Renal cortical epithelial cell (primary cell): ENCODE measurements around the gene RNF14. TPM values are rescaled to one million over a fixed set of nuclear protein-coding genes. Genes with fewer than 3 reads are reported as not detected.
"Not testable (repeated sequence)": the region's sequence is repeated elsewhere in the genome, so short reads cannot be mapped to it uniquely, and the experiment has no call there.

Experiments used
- DNase-seq: peaks from one replicate; pipeline ENCODE4 v3.0.0-alpha.2; 2011; ENCODE audit warnings: low read depth
- total RNA-seq: library from RNA; depleted of rRNA; stranded (reverse); fragments of >200 nt; gene quantifications from 2 replicates; pipeline ENCODE4 v1.2.3, GENCODE V29; 2014

The RNF14 gene, protein sequence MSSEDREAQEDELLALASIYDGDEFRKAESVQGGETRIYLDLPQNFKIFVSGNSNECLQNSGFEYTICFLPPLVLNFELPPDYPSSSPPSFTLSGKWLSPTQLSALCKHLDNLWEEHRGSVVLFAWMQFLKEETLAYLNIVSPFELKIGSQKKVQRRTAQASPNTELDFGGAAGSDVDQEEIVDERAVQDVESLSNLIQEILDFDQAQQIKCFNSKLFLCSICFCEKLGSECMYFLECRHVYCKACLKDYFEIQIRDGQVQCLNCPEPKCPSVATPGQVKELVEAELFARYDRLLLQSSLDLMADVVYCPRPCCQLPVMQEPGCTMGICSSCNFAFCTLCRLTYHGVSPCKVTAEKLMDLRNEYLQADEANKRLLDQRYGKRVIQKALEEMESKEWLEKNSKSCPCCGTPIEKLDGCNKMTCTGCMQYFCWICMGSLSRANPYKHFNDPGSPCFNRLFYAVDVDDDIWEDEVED
- total RNA-seq = 86.3 and 113 TPM in 2 replicates

DNA sequence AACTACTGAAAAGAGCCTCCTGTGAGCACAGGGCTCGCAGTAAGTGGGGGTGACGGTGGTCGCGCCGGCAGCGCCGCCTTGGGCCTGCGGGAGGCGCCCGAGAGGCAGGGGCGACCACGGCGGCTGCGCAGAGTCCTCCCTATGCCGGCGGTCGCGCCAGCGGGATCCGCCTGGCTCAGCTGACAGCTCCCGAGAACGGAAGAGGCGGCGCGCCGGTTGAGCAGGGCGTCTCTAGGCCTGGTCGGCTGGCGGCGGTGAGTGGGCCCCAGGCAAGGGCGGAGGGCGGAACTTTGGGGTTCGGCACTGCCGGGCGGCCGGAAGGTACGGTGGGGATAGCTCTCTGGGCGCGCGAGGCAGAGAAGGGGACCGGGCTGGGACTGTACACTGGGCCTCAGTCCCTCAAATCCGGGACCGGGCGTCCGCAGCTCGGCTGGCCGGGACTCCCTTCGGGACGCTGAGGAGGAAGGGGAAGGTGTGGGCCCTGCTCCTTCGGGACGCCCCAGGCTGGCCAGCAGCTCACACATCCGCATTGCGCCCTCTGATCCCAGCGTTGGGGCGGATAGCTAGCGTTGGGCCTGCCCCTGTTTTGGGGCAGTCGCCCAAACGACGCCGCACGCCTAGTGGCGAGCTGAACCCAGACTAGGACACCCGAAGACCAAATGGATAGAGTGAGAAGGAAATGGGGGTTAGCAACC, at the start of gene RNF14:
RNF14 (plus strand) TSS at position 192 of the 695 bp plus-strand sequence. CDS start 4,484 bp downstream, outside the sequence.
- DNase-seq = peak; percentile 73

DNA sequence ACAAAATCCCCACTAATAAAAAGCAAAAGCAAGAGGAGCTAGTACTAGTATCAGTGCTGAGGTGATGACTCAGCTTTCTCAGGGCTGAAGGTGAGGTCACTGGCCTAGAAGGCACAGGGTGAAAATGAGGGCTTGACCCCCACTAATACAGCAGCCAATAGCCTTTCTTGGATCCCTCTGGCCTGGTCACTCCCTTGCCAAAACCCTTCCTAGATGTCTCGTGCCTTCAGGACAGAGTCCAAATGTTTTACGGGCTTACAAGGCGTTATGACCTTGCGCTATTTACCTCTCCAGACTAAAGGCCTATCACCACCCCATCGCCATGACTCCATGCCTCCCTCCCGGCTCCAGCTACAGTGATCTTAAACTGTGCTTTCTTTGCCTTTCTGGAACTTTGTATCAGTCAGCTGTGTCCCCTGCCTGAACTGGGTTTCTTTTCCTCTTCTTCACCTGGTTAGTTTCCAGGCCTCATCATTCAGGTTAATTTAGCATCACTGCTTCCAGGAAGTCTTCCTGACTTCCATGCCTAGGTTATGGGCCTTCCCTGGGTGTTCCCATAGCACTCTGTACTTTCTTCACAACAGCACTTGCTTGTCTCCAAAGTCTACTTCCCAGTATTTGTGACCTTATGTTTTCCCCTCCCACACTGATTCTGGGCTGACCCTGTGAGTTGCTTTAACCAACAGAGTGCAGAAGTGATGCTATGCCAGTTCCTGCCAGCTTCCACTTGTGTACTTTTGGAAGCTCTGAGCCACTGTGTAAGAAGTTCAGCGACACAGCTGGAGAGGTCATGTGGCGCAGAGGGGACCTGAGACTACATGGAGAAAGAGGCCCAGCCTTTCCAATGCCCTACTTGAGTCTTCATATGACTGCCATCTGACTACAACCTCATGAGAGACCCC, 49.4 kb upstream of the RNF14 start:
- DNase-seq = no peak

DNA sequence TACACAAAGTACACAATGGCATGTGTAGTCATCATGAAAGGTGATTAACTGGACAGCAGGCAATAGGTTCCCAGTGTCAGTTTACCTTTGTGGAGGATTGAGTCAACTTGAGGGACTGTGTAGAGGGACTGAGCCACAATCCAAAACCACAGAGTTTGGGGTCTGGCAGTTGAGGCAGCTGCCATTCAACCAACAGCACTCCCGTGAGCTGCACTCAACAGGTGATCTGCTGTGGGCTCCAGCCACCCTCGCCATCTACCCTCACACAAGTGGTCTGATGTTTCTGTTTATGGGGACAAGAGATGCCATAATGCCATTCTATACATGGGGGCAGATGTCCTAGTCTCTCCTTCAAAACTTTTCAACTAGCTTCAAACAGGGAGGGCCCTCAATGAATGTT, 48.1 kb upstream of the RNF14 start:
- no peak for DNase-seq

DNA sequence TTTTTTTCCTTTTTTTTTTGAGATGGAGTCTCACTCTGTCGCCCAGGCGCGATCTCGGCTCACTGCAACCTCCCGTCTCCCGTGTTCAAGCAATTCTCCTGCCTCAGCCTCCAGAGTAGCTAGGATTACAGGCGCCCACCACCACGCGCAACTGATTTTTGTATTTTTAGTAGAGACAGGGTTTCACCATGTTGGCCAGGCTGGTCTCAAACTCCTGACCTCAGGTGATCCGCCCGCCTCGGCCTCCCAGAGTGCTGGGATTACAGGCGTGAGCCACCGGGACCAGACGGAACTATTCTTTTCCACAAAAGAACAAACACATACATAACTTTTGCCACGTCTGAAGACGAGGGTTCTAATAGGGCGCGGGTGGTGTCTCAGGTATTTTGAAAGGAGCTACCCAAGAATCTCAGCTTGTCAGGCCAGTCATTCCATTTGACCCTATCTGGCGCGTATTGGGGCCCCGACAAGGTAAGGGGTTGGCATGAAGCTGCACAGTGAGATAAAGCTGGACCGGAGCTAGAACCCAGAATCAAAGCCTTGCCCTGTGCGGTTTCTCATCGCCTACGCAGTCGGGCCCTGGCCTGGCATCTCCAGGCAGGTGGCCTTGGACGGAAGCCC, 46.0 kb upstream of the RNF14 start:
- DNase-seq = not testable (repeated sequence)

DNA sequence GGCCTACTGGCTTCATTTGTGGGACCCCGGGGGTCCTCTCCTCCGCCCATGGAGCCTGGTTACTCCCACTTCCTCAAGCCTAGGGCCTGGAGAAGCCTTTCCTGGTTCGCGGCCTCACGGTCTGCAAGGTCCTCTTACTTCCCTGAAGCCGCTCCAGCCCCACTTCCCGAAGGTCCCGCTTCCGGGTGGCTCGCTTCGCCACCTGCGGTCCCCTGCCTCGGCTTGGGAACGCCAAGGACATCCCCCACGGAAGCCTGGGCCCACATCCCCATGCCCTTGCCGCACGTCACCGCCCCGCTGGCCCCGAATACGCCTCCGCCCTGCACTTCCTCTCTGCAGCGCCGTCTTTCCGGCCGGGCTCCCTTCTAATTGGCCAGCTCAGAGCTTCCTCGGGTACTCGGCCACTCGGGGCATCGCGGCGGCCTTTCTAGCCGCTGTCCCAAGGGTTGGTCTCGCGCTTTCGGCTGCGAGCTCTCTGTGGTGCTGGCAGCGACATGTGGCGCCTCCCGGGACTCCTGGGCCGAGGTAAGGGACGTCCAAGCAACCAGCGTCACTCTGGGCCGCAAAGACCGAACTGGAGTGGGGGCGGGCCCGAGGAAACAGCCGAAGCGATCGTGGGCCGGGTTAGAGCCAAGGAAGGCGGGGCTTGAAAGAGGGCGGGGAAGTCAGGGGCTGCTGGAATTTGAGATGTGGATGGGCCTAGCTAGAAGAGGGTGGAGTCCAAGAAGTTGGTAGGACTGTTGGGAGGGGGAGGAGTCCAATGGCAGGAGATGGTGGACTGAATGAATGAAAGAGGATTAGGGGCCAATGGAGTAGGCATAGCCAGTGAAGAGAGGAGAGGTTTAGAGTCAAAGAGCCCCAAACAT, 45.2 kb upstream of the RNF14 start, which contains the start of gene DELE1:
DELE1 (plus strand) TSS at position 424 of the 866 bp plus-strand sequence; CDS start at position 495, 71 bp downstream.
- DNase-seq = peak; percentile 90

DNA sequence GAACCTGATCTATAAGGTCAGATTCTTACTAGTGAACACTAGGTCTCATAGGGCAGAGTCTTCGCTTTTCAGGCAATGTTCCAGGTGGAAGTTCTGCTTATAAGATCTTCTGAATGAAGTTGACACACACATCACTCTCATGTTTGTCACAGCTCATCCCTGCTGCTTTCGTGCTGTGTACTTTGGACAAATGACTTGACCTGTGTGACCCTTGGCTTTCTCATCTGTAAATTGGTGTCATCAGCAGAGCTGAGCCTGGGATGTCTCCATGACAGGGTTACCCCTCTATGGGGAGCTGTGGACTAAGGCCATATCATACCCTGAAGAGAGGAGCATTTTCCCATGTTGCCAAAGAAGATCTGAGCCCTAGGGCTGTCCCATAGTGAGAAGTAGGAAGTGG, 42.5 kb upstream of the RNF14 start:
- DNase-seq = no peak

DNA sequence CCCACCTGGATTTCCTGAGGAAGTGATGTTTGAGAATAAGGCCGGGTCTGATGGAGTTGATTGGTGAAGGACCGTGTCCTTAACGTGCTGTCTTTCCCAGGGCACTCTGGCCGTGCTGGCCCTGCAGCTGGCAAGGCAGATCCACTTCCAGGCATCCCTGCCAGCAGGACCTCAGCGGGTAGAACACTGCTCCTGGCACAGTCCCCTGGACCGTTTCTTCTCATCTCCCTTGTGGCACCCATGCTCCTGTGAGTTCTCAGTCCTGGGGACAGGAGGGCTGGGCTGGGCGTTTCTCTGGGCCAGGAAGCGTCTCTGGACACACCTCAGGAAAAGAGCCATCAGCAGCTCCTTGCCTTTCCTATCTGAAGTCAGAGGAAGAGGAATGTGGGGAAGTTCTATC, 40.9 kb upstream of the RNF14 start:
- DNase-seq = no peak

DNA sequence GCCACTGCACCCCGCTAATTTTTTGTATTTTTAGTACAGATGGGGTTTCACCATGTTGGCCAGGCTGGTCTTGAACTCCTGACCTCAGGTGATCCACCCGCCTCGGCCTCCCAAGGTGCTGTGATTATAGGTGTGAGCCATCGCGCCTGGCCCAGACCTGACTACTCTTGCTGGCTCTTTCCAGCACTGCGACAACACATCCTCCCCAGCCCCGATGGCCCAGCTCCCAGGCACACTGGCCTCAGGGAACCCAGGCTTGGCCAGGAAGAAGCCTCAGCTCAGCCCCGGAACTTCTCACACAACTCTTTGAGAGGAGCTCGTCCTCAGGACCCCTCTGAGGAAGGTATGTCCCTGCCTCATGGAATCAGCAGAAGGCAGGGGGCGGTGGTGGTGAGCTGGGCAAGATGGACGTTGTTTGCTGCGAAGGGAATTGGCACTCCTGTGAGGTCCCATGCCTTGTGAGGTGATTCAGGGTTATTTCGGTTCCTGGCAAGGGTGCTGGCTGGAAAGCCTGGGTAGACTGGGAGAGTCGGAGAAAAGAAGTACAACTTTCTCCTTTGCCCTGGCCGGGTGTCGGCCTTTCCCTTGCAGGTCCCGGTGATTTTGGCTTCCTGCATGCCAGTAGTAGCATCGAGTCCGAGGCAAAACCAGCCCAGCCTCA, 39.4 kb upstream of the RNF14 start:
- DNase-seq = no peak

DNA sequence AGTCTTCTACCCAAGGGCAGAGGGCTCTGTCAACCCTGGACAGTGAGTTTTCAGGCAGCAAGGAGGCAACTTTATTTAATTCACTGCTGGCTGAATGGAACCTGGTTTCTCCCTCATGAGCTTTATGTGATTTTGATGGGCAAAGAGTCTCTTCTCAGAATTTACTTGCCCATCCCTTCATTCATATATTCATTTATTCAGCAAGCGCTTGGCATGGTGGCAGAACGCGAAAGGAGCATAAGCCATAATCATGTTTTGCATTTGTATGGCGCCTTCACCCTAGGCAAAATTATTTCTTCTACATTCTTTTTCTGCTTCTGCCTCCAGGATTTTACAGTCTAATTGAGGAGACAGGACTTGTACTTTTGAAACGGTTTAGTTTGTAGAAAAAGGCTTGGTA, 37.2 kb upstream of the RNF14 start:
- DNase-seq = no peak

DNA sequence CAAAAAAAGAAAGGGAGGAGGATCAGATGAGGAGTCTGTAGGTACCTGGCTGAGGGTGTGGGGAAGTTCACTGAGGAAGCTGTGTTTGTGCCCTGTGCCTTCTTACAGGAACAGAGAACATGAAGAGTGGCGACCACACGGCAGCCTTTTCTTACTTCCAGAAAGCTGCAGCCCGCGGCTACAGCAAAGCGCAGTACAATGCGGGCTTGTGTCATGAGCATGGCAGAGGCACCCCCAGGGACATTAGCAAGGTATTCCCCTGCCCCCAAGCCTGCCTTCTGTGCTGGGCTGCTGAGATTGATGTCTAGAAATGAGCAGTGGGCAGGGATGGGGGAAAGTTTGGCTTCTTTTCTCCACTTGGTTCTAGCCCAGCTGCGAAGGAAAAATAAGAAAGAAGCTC, 35.8 kb upstream of the RNF14 start:
- no peak for DNase-seq

DNA sequence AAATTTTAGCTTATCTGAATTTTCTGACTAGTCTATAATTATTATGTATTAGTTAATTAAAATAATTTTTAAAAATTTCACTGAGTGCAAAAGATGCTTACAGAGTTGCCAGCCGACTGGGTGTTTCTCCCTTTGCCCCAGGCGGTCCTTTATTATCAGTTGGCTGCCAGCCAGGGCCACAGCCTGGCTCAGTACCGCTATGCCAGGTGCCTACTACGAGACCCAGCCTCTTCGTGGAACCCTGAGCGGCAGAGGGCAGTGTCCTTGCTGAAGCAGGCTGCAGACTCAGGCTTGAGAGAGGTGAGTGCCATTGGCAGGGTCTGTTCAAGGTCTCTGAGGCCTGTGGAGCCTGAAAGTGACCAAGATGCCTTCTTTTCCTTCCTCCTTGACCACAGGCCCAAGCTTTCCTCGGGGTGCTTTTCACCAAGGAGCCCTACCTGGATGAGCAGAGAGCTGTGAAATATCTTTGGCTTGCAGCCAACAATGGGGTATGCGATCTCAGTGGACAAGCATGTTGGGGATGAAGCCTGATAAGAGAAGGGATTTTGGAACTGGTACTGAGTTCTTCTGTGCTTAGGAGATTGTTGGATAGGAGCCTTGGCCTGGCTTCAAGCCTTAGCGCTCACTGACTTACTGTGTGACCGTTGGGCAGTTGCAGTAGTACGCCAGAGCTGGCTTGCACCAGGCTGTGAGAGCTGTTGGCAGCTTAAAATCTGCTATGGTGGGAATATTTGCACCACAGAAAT, 34.6 kb upstream of the RNF14 start:
- no peak for DNase-seq

DNA sequence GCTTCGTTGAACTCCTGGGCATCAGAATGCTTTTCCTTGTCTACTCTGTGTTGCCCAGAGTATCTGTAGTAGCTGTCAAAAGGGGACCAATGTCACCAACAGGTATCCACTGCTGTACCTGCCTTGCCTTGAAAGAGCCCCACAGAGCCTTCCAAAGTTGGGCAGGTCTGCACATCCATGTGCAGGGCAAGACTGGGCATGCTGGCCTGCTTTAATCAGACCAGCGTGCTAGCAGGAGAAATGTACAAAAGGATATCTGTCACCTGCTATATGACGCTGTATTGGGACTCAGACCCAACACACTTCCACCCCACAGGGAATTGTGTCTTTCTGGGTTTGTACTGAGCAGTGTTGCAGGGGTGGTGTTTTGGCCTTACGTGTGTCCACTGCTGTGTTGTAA, 33.4 kb upstream of the RNF14 start:
- DNase-seq = no peak

DNA sequence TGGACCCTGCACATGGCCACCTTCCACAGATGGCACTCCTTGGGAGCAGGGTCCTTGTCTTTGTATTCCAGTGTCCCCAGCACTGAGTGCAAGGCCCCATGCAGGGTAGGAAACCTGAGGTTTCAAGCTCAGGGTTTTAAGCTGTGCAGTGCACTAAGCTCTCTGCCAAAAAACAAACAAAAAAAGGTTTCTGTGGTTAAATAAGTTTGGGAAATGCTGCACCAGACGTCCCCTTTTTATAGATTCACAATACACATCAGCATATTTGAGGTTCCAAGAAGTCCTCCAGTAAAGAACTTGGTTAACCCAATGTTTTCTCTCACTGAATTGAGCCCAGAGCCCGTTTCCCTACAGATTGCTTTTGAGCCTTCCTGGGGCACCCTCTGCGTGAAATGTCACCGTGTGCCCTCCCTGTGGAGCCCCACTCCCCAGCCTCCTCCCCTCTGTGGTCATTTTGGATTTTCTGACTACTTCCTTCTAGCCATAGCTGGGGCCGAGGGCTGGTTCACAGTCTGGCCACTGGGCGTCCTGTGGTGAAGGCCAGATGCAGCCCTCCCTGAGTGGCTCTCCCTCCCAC, 28.1 kb upstream of the RNF14 start:
- no peak for DNase-seq

DNA sequence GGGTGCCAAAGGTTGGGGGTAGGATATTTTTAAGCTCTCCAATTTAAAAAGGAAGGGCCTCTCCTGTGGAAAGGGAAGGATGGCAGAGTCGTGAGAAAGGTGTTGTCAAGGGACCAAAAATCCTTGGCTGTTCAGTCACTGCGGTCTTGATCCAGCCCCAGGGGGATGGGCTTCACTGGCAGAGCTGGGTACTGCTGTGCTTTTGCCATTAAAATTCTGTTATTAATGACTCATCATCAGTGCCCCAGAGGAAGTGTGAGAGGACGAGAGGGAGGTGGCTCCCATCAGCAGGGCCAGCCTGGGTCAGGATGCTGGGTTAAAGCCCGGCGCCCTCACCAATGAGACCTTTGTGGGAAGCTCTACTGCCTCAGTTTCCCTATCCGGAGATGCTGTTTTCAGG, 27.6 kb upstream of the RNF14 start:
- peak; percentile 44 for DNase-seq

DNA sequence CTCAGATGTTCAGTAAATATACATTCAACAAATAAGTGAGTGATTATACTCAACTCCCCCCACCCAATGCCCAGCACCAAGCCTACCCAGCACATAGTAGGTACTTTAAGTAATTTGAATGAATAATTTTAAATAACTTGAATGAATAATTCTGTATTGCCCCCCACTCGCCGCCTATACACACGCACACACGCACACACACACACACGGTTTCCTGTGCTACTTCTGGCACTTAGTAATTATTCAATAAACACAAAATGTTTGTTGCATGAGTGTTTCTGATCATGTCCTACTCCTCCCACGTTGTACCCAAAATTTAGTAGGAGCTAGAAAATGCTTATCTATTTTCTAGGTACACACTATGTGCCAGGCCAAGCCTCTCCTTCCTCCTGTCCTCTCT, 27.1 kb upstream of the RNF14 start:
- DNase-seq = no peak

DNA sequence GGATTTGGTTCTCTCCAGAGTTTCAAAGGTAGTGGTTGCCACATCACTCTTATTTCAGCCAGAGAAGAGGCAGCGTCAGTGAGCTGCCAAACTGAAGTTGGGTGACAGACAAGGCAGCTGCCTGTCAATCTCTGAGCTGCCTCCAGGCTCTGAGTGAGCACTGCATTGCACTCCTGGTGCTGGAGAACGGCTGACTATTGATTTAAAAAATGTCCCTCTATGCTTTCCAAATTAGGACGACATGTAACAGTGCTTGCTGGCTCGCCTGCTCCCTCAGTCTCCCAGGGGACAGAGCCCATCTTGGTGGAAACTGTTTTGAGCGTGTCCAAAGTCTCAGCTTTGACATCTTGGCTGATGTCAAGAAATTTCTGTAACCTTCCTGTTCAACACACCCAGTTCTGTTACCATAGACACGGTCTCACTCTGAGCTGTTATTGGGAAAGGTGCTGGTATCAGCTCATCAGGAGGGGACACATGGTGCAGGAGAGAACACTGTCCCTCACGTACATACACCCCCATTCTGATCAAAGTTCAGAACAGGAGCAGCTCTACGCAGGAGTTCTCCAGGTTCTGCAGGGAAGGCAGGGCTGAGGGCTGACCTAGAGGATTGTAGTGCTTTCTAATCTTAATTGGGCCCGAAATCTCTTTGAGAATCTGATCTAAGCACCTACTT, 26.6 kb upstream of the RNF14 start:
- no peak for DNase-seq

DNA sequence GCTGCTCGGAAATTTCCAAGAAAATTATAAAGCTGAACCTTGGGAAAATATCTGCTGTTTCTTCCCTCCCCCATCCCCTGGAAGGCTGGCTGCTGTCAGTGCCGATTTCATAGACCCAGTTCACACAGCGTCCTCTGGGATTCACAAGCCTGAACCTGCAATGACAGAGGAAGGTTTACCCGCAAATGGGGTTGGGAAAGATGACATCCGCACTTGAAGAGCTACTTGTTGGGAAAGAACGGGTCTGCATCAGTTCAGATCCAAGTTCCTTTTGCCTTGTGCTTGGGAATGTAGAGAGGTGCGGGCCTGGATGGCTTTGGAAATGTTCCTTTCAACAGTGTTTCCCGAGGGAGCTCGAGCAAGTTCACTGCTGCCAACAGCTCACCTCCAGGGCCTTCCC, 24.8 kb upstream of the RNF14 start:
- no peak for DNase-seq

DNA sequence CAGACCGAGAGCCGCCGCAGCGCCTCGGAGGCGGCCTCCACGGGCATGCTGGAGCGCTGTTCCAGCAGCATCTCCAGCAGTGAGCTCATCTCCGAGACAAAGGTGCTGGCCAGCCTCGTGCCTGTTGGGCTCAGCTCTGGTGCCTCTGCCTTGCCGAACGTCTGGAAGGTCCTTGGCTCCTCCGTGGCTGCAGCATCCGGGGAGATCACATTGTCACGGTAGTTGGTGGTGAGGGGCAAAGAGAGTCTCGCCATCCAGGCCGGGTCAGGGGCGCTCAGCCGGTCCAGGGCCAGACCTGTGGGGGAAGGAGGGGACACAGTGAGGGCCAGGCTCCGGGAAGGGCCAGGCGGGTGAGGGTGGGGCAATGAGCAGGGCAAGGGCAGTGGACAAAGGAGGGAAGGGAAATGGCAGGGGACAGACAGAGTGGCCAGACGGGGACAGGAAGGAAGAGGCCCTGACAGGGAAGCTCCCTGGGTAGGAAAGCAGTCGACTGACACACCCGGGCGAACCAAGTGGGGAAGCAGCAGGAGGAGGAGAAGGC, 23.3 kb upstream of the RNF14 start:
- no peak for DNase-seq
